ENCODE data around the gene NBPF8. TPM values are rescaled to one million over a fixed set of nuclear protein-coding genes. Genes with fewer than 3 reads are reported as not detected.
"Not testable (repeated sequence)": the region's sequence is repeated elsewhere in the genome, so short reads cannot be mapped to it uniquely, and the experiment has no call there.

The NBPF8 gene, protein sequence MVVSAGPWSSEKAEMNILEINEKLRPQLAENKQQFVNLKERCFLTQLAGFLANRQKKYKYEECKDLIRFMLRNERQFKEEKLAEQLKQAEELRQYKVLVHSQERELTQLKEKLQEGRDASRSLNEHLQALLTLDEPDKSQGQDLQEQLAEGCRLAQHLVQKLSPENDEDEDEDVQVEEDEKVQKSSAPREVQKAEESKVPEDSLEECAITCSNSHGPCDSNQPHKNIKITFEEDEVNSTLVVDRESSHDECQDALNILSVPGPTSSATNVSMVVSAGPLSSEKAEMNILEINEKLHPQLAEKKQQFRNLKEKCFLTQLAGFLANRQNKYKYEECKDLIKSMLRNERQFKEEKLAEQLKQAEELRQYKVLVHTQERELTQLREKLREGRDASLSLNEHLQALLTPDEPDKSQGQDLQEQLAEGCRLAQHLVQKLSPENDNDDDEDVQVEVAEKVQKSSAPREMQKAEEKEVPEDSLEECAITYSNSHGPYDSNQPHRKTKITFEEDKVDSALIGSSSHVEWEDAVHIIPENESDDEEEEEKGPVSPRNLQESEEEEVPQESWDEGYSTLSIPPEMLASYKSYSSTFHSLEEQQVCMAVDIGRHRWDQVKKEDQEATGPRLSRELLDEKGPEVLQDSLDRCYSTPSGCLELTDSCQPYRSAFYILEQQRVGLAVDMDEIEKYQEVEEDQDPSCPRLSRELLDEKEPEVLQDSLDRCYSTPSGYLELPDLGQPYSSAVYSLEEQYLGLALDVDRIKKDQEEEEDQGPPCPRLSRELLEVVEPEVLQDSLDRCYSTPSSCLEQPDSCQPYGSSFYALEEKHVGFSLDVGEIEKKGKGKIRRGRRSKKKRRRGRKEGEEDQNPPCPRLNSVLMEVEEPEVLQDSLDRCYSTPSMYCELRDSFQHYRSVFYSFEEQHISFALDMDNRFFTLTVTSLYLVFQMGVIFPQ
- polyA plus RNA-seq (2012; ENCODE audit: missing spikeins), result 9.5 TPM

- FAIRE-seq; DNase-seq (ENCODE audit: insufficient read length): not testable (repeated sequence)
Observed at GRCh38 chr1:120414911-120415480, at the start of gene NBPF8. NBPF8 (plus strand) TSS chr1:120415035; CDS start chr1:120436523, 21,488 bp downstream.

GRCh38 chr1:120367709-120368108, 47.1 kb upstream of the NBPF8 start:
- FAIRE-seq, result not testable (repeated sequence)

DNA sequence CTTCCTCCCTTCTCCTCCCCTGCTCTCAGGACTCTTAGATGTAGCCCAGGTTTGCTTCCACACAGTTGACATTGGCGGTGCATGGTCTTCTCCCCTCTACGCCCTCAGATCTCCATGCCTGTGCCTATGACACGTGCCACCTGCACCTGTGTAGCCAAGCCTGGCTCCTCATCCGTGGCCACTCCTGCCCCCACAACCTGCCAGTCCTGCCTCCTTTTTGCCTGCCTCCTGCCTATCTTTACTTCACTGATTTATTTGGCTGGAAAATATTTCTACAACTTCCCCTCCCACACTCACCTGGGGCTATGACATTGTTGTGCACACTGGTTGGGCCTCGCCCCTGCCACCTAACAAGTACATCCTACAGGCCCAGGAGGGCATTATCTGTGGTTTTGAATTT, 28.2 kb upstream of the NBPF8 start:
- FAIRE-seq; DNase-seq (ENCODE audit: insufficient read length): not testable (repeated sequence)

More at GRCh38 chr1:120367709-120368108, 47.1 kb upstream of the NBPF8 start:
- not testable (repeated sequence) for DNase-seq (ENCODE audit: insufficient read length)

DNA sequence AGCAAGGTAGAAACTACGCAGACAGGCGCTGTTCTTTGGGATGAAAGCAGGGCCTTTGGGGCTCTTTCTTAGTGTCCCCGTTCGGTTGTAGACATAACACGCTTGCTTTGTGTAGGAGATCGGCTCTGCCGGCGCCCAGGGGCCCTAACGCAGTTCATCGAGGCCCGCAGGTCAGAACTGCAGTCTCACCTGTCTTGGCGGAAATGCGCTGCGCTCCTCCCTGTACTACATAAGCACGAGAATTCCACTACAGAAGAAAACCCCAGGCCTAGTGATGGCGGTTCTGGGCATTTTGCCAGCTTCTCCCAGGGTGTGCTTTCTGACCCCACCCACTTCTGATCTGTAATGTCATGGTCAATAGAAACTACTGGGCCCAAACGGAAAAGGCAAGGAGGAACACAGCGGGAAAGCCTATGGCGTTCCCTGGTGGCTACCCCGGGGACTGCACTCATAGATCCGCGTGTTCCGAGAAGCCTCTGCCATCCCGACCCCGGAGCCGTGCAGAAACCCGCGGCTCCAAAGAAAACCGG, 26.2 kb upstream of the NBPF8 start:
- FAIRE-seq; DNase-seq (ENCODE audit: insufficient read length): not testable (repeated sequence)

DNA sequence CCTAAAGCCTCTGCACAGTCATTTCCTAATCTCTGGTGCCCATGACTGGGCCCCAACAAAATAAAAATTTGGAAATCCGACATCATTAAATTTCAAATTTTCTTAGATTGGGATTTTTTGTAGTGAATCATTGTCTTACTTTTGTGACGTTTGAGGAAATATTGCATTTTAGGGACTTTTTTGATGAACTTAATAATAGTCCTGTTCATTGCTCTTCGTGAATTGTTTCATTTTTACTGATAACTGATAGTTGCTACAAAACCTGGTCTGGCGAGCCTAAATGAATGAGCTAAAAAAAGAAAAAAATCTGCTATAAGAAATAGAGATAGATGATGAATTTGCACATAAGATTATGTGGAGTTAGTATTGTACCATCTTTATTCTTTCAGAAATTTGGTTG, 23.5 kb upstream of the NBPF8 start:
- not testable (repeated sequence) for FAIRE-seq; DNase-seq (ENCODE audit: insufficient read length)

- not testable (repeated sequence) for FAIRE-seq; DNase-seq (ENCODE audit: insufficient read length)
Observed at GRCh38 chr1:120393316-120394232, 21.3 kb upstream of the NBPF8 start.

- FAIRE-seq; DNase-seq (ENCODE audit: insufficient read length): not testable (repeated sequence)
Observed at GRCh38 chr1:120405348-120405747, 9.5 kb upstream of the NBPF8 start.

DNA sequence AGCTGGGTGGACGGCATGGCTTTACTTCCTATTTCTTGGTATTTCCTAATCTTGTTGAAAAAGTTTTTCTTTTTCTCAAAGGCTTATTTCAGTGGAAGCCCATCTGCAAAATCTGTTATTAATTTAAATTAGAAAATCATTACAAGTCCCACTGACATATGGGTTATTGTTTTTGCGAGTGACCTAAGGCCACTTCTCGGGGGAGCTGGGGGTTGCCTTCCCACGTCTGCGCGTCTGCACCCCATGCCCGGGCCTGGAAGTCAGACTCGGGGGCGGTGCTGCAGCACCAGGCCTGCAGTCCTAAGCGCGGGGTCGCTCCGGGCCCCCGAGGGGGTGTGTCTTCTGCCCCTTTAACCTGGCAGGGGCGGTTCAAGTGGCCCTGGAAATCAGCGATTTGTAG, 384 bp upstream of the NBPF8 start:
- FAIRE-seq; DNase-seq (ENCODE audit: insufficient read length): not testable (repeated sequence)

DNA sequence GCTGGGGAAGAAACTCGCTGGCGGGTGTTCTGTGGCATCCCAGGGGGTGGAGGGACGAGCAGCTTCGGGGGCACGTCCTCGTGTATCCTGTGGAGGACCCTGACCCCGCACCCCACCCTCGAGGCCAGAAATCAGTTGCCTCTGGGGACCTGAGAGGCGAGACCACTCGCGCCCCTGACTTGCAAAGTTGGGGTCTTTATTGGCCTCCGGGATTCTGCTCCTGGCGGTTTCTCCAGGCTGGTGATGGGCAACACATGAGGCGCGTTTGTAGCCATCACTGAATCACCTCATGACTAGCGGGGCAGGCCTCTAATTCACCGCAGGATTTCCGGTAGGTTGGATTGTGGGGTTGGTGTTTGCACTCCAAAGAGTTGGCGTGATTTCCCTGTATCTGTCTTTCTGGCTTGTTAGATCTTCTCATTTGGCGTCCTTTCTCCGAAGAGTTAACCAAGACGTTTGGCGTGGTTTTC, 692 bp downstream of the NBPF8 start:
- TF ChIP-seq POLR2A (IDR thresholded peaks at IDR 0.05; ENCODE audit: low read depth, low read length), result peak; percentile 27; the same call in 1 of the 2 replicates
- DNase-seq (ENCODE audit: insufficient read length); FAIRE-seq: not testable (repeated sequence)

GRCh38 chr1:120425063-120425462, 10.2 kb downstream of the NBPF8 start:
- FAIRE-seq; DNase-seq (ENCODE audit: insufficient read length): not testable (repeated sequence)

- DNase-seq (ENCODE audit: insufficient read length); FAIRE-seq: not testable (repeated sequence)
Observed at GRCh38 chr1:120431626-120432025, 16.8 kb downstream of the NBPF8 start.

GRCh38 chr1:120433831-120434230, 19.0 kb downstream of the NBPF8 start:
- not testable (repeated sequence) for FAIRE-seq; DNase-seq (ENCODE audit: insufficient read length)

DNA sequence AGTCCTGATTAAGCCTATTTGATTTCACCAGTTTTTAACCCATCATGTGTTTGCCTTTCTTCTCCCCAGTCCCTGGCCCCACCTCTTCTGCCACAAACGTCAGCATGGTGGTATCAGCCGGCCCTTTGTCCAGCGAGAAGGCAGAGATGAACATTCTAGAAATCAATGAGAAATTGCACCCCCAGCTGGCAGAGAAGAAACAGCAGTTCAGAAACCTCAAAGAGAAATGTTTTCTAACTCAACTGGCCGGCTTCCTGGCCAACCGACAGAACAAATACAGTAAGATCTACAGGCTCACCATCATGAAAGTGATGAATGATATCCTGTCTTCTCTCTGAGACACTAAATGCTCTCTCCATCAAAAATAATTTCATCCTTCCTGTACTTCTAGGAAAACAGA, 34.3 kb downstream of the NBPF8 start:
- DNase-seq (ENCODE audit: insufficient read length); FAIRE-seq: not testable (repeated sequence)
